ENCODE data around the gene WDR72.

DNA sequence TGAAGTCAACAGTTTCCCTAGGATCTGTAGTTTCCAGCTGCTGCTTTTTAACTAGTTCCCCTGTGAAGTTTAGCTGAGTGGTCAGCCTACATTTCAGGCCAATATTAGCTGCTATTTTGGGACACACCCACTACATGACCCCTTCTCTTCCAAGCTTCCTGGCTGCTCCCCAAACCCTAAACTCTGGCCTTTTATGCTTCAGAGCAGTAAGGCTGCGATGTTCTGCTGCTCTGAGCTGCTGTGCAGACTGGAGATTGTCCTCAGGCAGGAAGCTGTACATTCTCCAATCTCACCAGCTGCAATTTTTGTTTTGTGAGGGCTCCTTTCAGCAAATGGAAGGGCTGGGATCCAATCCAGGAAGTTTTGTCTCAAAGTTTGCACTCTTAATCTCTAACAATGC, 48.0 kb upstream of the WDR72 start:
- TF ChIP-seq, protein P1, sequence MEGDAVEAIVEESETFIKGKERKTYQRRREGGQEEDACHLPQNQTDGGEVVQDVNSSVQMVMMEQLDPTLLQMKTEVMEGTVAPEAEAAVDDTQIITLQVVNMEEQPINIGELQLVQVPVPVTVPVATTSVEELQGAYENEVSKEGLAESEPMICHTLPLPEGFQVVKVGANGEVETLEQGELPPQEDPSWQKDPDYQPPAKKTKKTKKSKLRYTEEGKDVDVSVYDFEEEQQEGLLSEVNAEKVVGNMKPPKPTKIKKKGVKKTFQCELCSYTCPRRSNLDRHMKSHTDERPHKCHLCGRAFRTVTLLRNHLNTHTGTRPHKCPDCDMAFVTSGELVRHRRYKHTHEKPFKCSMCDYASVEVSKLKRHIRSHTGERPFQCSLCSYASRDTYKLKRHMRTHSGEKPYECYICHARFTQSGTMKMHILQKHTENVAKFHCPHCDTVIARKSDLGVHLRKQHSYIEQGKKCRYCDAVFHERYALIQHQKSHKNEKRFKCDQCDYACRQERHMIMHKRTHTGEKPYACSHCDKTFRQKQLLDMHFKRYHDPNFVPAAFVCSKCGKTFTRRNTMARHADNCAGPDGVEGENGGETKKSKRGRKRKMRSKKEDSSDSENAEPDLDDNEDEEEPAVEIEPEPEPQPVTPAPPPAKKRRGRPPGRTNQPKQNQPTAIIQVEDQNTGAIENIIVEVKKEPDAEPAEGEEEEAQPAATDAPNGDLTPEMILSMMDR (IDR thresholded peaks at IDR 0.05): no peak
- TF ChIP-seq POLR2A (IDR thresholded peaks at IDR 0.05; ENCODE audit: low read depth) (no peak), POLR2AphosphoS5 (IDR thresholded peaks at IDR 0.05) (no peak)
